Brain microvascular endothelial cell (primary cell): Measurements from ENCODE around the gene EVX2.

Experiments
- DNase-seq: peaks from one replicate; pipeline ENCODE4 v3.0.0-alpha.2; 2020
- H3K27ac ChIP-seq: fragments of 250-450 bp; sonication (Bioruptor Pico); 2 replicates; pipeline ENCODE4 v1.5.1; 2020; ENCODE audit warnings: mild to moderate bottlenecking, moderate library complexity
- H3K27me3 ChIP-seq: fragments of 250-450 bp; sonication (Bioruptor Pico); replicated peaks from 2 replicates; pipeline ENCODE4 v1.5.1; 2020; ENCODE audit warnings: mild to moderate bottlenecking
- H3K36me3 ChIP-seq: fragments of 250-450 bp; sonication (Bioruptor Pico); replicated peaks from 2 replicates; pipeline ENCODE4 v1.5.1; 2020; ENCODE audit warnings: mild to moderate bottlenecking
- H3K4me3 ChIP-seq: 2 replicates; pipeline ENCODE4 v1.5.1; 2011; ENCODE audit warnings: low read depth, mild to moderate bottlenecking, control low read depth, low read length, moderate library complexity
- CTCF ChIP-seq: IDR thresholded peaks from 2 replicates; pipeline ENCODE4 v1.5.1; 2011; ENCODE audit warnings: low read depth, mild to moderate bottlenecking, moderate library complexity, low read length, control low read depth, inconsistent platforms; ENCODE audit errors: missing control alignments
- in situ Hi-C: cut with HindIII; loops from 2 replicates; pipeline ENCODE4 v1.10.0; 2017; ENCODE audit warnings: low sequenced_read_pairs, low pct_ligation_motif_present

EVX2 gene

DNA sequence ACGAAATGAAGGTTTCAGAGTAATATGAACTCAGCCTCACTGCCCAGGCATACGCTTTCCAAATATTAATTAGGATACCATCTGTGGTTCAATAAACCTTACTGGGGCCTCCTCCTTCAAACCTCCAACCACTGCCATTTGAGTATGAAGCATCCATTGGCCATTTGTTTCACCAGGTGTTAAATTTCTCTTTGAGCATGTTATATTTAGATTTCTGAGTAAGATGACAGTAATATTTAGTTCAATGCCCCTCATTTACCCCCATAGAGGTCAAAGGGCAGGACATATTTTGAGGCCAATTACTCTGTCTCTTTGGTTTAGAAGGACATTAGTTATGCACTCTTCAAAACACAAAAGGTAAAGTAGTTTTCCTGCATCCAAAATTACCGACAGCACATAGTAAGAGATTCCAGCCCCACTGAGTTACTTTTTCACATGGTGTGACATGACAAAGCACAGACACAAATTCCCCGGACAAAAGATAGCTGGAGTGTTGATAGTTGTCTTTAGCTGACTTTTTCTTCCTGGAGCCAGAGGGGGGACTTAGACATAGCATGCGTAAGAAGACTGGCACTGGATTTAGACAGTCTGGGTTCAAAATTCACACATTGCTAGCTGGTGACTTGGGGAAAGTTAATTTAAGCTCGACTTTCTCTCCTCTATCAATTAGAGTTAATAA is 48.6 kb downstream of the EVX2 start:
- no peak overlapping the region for H3K4me3 ChIP-seq
- H3K27me3 ChIP-seq = no peaks in the 10 kb centered on the region
- DNase-seq = no peak
- in situ Hi-C loops = no loop called here
- no peak overlapping the region for H3K27ac ChIP-seq
- no peaks in the 10 kb centered on the region for H3K36me3 ChIP-seq
- no peak for TF ChIP-seq CTCF

DNA sequence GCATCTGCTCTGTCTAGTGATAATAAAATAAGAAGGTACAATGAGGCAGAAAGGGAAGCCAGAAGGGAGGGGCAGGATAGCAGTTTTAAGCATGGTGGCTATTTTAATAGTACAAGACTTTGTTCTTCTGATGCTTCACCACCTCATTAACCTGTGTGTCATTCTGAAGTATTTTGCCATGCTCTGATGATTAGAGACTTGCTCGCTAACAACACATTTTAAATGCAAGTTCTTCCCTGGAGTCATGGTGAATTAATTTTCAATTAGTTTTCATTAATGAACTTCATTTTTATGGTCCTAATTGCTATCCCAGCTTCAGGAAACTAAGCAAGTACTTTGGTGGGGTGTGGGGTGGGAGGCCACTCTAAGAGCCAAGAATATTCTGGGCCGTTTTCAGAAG is 56.0 kb downstream of the EVX2 start:
- Histone ChIP-seq H3K4me3 (no peak overlapping the region), H3K36me3 (no peaks in the 10 kb centered on the region), H3K27ac (no peak overlapping the region), H3K27me3 (no peaks in the 10 kb centered on the region)
- TF ChIP-seq CTCF = no peak
- DNase-seq = no peak
- in situ Hi-C loops = no loop called here
